ENCODE results near the gene MAPK10. TPM values are rescaled to one million over a fixed set of nuclear protein-coding genes. Genes with fewer than 3 reads are reported as not detected.

MAPK10 gene
- total RNA-seq, 1 experiment from 2014 or later: 5.2 TPM

- TF ChIP-seq STAT6 (CRISPR knock-in tag; conservative IDR thresholded peaks at IDR 0.05; ENCODE audit: low read depth): no peak
- TF ChIP-seq CREB1 (CRISPR knock-in tag; IDR thresholded peaks at IDR 0.05): no peak
- TF ChIP-seq ZMAT4 (CRISPR knock-in tag; IDR thresholded peaks at IDR 0.05): no peak
- TF ChIP-seq OVOL2 (CRISPR knock-in tag; IDR thresholded peaks at IDR 0.05; ENCODE audit: borderline replicate concordance): no peak
- no peak for TF ChIP-seq EMX1 (CRISPR knock-in tag; IDR thresholded peaks at IDR 0.05)
- TF ChIP-seq ARID4B (CRISPR knock-in tag; IDR thresholded peaks at IDR 0.05; ENCODE audit: borderline replicate concordance): no peak
- TF ChIP-seq ZNF263 (CRISPR knock-in tag; IDR thresholded peaks at IDR 0.05; ENCODE audit: low read depth): no peak
- TF ChIP-seq ZBTB21 (CRISPR knock-in tag; IDR thresholded peaks at IDR 0.05; ENCODE audit: borderline replicate concordance): no peak
- no peak for TF ChIP-seq NFE2L1 (CRISPR knock-in tag; IDR thresholded peaks at IDR 0.05)
- no peak for TF ChIP-seq NR3C1 (CRISPR knock-in tag; conservative IDR thresholded peaks at IDR 0.05; ENCODE audit: low read depth)
- no peak for TF ChIP-seq CTCF (IDR thresholded peaks at IDR 0.05)
- no peak for TF ChIP-seq FOXK1 (CRISPR knock-in tag; IDR thresholded peaks at IDR 0.05)
- no peak for TF ChIP-seq RORB (CRISPR knock-in tag; IDR thresholded peaks at IDR 0.05)
- no peak for TF ChIP-seq FOXP4 (CRISPR knock-in tag; IDR thresholded peaks at IDR 0.05)
- TF ChIP-seq MYBL2 (CRISPR knock-in tag; IDR thresholded peaks at IDR 0.05): no peak
Measured at GRCh38 chr4:86033171-86033570, 326.7 kb downstream of the MAPK10 start (continued).

GRCh38 chr4:86032476-86033022, 327.3 kb downstream of the MAPK10 start:
- POLR2A ChIA-PET: interaction anchor here (1.0 kb wide), 1 partner anchor 10 kb away, joined by 3 read pairs; no protein-coding TSS in a partner anchor
- DNase-seq (ENCODE audit: low spot score): no peak
- CTCF ChIA-PET: interaction anchor here (2.7 kb wide), 1 partner anchor 236 kb away, joined by 16 read pairs; no protein-coding TSS in a partner anchor
- H3K27me3 Mint-ChIP-seq (ENCODE audit: low read depth): no peaks in the 10 kb centered on the region
- 0 out of 2 replicates have a peak, but pooled peaks have one; percentile 57 for ATAC-seq
- H3K4me1 Mint-ChIP-seq: peaks cover 15% of the 10 kb centered on the region
- no peak overlapping the region for H3K27ac Mint-ChIP-seq
- no peaks in the 10 kb centered on the region for H3K36me3 Mint-ChIP-seq
- no peak overlapping the region for H3K4me3 Mint-ChIP-seq
- no peaks in the 10 kb centered on the region for H3K9me3 Mint-ChIP-seq
- TF ChIP-seq USF1 (CRISPR knock-in tag; IDR thresholded peaks at IDR 0.05) (no peak), USF2 (CRISPR knock-in tag; IDR thresholded peaks at IDR 0.05) (no peak), ZNF232 (CRISPR knock-in tag; IDR thresholded peaks at IDR 0.05) (no peak), CTCF (IDR thresholded peaks at IDR 0.05) (no peak)

Data from WTC11 (cell line).